GM19238 (cell line): ENCODE data around the gene AKNA.

Experiments used
- DNase-seq: peaks from one replicate; pipeline ENCODE4 v3.0.0; 2011; ENCODE audit warnings: low spot score; ENCODE audit not compliant: insufficient read length

Gene AKNA

DNA sequence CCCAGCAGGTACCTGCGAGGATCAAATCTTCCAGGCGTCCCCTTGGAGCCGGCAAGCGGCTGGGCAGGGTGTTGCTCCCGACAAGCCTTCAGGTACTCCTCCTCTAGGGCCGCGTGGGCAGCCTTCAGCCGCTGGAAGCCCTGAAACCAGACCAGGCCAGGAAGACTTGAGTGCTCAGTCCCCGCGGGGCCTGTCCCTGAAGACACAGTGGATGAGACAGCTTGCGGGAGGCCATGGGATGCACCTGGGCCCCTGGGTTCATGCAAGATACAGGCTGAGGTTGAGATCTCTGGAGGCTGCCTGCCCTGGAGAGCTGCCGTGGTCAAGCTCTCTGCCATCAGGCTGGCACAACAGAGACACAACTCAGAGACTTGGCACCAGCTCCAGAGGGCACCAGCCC is 25.4 kb downstream of the AKNA start:
- DNase-seq = no peak

GRCh38 chr9:114361542-114361941 is 26.2 kb downstream of the AKNA start:
- DNase-seq = no peak

GRCh38 chr9:114359801-114360200 is 28.0 kb downstream of the AKNA start:
- DNase-seq = no peak

- no peak for DNase-seq
Measured at GRCh38 chr9:114357911-114358328, 29.9 kb downstream of the AKNA start.

GRCh38 chr9:114357360-114357759 is 30.4 kb downstream of the AKNA start:
- DNase-seq = no peak

DNA sequence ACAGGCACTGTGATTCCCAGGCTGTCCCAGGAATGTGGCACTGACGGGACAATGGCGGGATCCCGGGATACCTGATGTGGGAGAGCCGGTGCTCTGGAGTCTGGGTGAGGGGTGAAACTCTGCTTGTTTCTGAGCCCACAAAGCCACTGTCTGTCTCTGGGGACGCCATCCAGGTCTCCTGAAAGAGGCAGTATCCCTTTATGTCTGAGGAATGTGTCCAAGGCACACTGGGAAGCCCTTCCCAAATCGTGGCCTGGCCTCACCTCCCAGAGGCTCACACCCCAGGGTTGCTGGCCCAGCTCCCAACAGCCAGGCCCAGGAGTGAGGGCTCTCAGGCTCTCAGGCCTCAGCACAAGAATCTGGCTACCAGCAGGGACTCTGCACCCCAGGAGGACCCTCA is 31.0 kb downstream of the AKNA start:
- no peak for DNase-seq

DNA sequence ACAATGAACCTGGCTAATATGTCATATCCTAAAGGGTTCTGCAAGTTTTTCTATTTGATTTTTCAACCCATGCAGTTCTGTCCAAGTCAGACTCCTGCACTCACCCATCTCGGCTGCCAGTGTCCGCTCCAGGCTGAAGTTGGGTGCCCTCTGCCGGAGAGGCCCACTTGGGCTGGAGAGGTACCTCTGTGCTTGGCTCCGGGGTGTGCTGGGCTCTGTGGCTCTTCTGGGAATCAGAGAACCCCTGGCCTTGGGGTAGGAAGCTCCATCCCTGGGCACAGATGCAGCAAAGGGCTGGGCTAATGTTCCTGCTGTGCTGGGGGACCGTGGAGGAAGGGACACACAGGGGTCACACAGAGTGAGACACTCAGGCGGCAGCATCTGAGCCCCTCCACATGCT is 32.0 kb downstream of the AKNA start:
- DNase-seq = no peak

DNA sequence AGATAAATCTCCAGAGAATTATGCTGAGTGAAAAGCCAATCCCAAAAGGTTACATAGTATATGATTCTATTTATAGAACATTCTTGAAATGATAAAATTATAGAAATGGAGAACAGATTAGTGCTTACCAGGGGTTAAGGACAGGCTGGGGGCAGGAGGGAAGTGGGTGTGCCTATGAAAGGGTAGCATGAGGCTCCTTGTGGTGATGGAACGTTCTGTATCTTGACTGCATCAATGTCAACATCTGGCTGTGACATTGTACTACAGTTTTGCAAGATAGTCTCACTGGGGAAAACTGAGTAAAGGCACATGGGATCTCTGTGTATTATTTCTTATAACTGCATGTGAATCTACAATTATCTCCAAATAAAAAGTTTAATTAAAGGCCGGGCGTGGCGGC is 35.9 kb downstream of the AKNA start:
- no peak for DNase-seq

GRCh38 chr9:114350636-114351401 is 37.0 kb downstream of the AKNA start:
- DNase-seq = no peak

DNA sequence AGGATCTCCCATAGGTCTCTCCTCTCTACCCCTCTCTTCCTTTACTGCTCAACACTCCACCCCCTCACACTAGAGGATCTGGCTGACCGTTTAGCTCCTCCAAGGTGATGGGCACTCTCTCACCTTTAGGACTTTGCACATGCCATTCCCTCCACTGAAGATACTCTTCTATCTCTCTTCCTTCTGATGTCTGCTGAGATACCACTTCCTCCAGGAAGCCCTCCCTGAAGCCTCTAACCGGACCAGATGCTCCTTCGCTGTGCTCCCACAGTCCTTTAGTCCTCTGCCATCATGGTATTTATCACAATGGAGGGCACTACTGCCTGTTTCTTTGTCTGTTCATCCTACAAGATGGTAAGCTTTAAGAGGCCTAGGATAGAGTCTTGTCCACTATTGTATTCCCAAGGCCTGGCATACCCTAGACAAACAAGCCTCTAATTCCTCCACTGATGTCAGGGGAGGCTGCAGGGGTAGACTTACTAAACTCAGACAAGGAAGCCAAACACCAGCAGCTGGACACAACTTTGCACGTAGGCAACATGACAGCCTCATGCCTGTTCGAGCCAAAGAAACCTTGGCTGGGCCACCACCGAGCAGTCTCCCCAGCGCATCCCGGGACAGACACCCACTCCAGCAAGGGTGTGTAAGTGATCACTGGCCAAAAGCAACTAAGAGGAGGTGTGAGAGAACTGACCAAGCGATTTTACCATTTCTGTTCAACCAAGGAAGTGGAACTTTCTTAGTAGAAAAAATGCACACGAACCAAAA is 37.9 kb downstream of the AKNA start:
- no peak for DNase-seq

DNA sequence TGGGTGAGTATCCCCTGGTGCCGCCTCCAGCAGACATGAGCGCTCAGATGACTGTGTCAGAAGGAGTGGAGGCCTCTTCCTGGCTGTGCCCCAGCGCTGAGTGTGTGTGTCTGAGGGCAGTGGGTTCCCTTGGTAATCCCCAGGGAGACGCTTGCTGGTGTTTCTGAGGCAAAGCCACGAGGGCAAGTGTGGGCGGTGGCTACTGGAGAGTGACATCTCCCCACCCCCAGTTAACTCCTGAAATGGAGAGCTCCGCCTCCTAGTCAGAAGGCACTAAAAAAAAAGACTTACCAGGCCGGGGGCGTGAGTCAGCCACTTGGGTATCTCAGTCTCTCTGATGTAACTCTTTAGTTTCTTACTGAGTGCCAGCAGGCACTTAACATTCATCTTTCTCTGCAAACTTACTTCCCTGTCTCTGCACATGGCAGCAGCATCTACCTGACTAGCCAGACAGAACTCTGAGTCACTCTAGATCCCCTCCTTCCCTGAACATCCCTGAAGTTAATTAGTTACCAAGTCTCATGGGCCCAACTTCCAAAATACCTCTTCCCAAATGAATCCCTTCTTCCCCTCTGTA is 38.8 kb downstream of the AKNA start:
- peak; percentile 71 for DNase-seq

- no peak for DNase-seq
Measured at GRCh38 chr9:114348261-114348905, 39.4 kb downstream of the AKNA start.

- DNase-seq = no peak
Measured at GRCh38 chr9:114347675-114348074, 40.1 kb downstream of the AKNA start.

- no peak for DNase-seq
Measured at GRCh38 chr9:114346146-114346545, 41.6 kb downstream of the AKNA start.

- no peak for DNase-seq
Measured at GRCh38 chr9:114345493-114346065, 42.2 kb downstream of the AKNA start.

DNA sequence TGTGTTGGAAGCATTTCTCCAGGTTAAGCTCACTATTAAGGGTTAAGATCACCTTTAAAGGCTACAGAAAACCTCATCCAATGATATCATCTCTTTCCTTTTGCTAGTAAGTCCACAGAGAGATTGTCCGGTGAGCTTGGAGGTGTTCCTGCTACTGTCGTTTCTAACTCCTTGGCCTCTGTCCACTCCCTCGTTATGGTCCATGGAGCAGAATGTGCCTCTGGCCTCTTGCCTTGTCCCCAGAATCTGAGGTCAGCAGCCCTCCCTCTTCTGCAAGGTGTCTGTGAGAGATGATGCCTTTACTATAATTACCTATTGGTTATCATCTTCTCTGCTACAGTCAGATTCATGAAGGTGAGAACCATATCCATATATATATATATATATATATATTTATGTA is 43.1 kb downstream of the AKNA start:
- no peak for DNase-seq

- no peak for DNase-seq
Measured at GRCh38 chr9:114344188-114344566, 43.6 kb downstream of the AKNA start.

DNA sequence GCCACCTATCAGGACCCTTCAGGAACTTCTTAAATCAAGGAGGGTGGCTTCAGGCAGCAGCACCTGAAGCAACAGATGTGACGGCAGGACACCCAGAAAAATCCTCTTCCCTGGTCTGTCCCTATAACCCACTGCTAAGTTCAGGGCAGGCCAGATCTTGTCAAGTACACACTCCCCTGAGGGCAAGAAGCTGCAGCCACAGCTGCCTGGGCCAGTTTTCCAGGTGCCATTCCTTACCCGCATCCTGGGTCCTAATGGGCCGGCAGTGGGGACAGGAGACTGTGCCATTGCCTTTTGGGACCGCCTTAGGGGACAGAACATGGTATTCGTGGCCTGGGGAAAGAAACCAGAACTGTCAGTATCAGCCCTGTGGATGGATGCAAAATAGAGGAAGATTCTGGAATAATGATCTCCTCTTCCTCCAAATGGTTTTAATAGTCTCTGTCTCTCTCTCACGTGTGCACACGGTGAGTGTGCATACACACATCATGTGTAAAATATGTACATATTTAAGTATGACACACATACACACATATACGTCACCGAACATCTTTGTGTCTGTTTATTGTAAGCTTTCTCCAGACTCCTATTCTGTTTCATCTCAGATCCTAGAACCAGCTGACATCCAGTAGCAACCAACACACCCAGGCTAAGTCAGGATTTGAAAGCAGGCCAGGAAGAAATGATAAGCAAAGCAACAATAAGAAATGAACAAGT is 44.2 kb downstream of the AKNA start:
- DNase-seq = no peak

DNA sequence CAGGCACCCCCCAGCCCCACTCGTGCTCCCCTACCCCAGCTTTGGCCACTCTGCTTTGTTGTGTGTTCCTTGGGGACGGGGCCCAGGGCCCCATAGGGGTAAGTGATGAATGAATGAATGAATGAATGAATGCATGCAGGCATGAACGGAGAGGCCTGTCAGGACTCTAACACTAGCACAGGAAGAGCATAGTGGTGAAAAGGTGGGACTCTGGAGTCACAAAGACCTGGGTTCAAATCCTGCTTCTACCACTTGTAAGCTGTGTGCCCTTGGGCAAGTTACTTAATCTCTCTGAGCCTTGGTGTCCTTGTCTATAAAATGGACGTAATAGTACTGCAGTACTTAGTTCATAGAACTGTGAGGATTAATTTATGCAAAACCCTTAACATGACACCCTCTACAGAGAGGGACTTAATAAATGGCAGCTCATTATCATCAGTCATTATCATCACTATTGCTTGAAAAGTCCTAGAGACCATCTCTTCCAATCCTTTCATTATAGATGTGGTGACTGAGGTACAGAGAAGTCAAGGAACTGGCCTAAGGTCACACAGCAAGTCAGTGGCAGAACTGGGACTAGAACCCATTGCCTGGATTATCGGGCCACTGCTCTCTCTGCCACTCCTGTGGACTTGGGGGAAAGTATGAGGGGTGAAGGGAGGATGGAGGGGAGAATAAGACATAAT is 44.9 kb downstream of the AKNA start:
- no peak for DNase-seq

- no peak for DNase-seq
Measured at GRCh38 chr9:114341991-114342390, 45.8 kb downstream of the AKNA start.
